H1 (cell line): ENCODE measurements around the gene CCDC121. TPM values are rescaled to one million over a fixed set of nuclear protein-coding genes. Genes with fewer than 3 reads are reported as not detected.

ENCODE experiments used
- BACH1 ChIP-seq: IDR thresholded peaks from 2 replicates; pipeline ENCODE4 v1.6.1; 2012; ENCODE audit warnings: low read length, improper control_type of control experiment
- BRCA1 ChIP-seq: IDR thresholded peaks from 2 replicates; pipeline ENCODE4 v1.6.1; 2012; ENCODE audit warnings: low read depth, low read length, improper control_type of control experiment
- CHD1 ChIP-seq: IDR thresholded peaks from 2 replicates; pipeline ENCODE4 v1.6.1; 2012; ENCODE audit warnings: low read depth, low read length, improper control_type of control experiment
- CHD2 ChIP-seq: IDR thresholded peaks from 2 replicates; pipeline ENCODE4 v1.6.1; 2012; ENCODE audit warnings: low read length, improper control_type of control experiment
- CTBP2 ChIP-seq: IDR thresholded peaks from 2 replicates; pipeline ENCODE4 v1.7.0; 2011; ENCODE audit warnings: borderline replicate concordance, mild to moderate bottlenecking, moderate library complexity, mixed read lengths, low read length; ENCODE audit not compliant: insufficient read depth, insufficient read length
- EP300 ChIP-seq, 2 experiments: IDR thresholded peaks; 1 replicate in 1 of 2; 2 replicates in 1 of 2; pipeline ENCODE4 v1.6.1; 2011 to 2012; ENCODE audit warnings: low read depth in 2 of 2, low read length in 2 of 2, mild to moderate bottlenecking in 2 of 2, borderline replicate concordance in 1 of 2, inconsistent platforms in 1 of 2, moderate library complexity in 1 of 2
- EZH2 ChIP-seq: fragments of 200-600 bp; sonication (generic); IDR thresholded peaks from 2 replicates; pipeline ENCODE4 v1.7.1; 2012; ENCODE audit warnings: low read depth, mild to moderate bottlenecking, moderate library complexity, low read length, inconsistent platforms; ENCODE audit not compliant: severe bottlenecking
- GTF2F1 ChIP-seq: IDR thresholded peaks from 2 replicates; pipeline ENCODE4 v1.6.1; 2012; ENCODE audit warnings: low read depth, low read length, improper control_type of control experiment, borderline replicate concordance
- JUND ChIP-seq: IDR thresholded peaks from 2 replicates; pipeline ENCODE4 v1.6.1; 2011; ENCODE audit warnings: mild to moderate bottlenecking, improper control_type of control experiment, low read length
- MAFK ChIP-seq: IDR thresholded peaks from 2 replicates; pipeline ENCODE4 v1.6.1; 2012; ENCODE audit warnings: low read depth, mild to moderate bottlenecking, improper control_type of control experiment, low read length
- NANOG ChIP-seq: IDR thresholded peaks from 2 replicates; pipeline ENCODE4 v1.6.1; 2011; ENCODE audit warnings: low read length, low read depth, mild to moderate bottlenecking, inconsistent platforms; ENCODE audit not compliant: insufficient read depth, poor library complexity, severe bottlenecking
- POLR2AphosphoS5 ChIP-seq: IDR thresholded peaks from 2 replicates; pipeline ENCODE4 v1.6.1; 2011; ENCODE audit warnings: low read depth, low read length
- RXRA ChIP-seq: IDR thresholded peaks from 2 replicates; pipeline ENCODE4 v1.6.1; 2011; ENCODE audit warnings: low read depth, mild to moderate bottlenecking, low read length, moderate library complexity; ENCODE audit not compliant: insufficient read depth
- SAP30 ChIP-seq: fragments of 300-600 bp; sonication (generic); IDR thresholded peaks from 2 replicates; pipeline ENCODE4 v1.7.1; 2012; ENCODE audit warnings: low read length, moderate library complexity, mild to moderate bottlenecking, inconsistent platforms; ENCODE audit not compliant: insufficient read depth, insufficient replicate concordance
- SIRT6 ChIP-seq: IDR thresholded peaks from one replicate; pipeline ENCODE4 v1.7.1; 2012; ENCODE audit warnings: low read length, inconsistent platforms
- SP2 ChIP-seq: IDR thresholded peaks from 2 replicates; pipeline ENCODE4 v1.6.1; 2012; ENCODE audit warnings: mild to moderate bottlenecking, low read length, inconsistent platforms
- SP4 ChIP-seq: IDR thresholded peaks from 2 replicates; pipeline ENCODE4 v1.6.1; 2012; ENCODE audit warnings: low read length, inconsistent platforms
- SRF ChIP-seq: IDR thresholded peaks from 2 replicates; pipeline ENCODE4 v1.6.1; 2011; ENCODE audit warnings: mild to moderate bottlenecking, low read depth, low read length, moderate library complexity
- SUZ12 ChIP-seq: fragments of 200-600 bp; sonication (generic); IDR thresholded peaks from 2 replicates; pipeline ENCODE4 v1.6.1; 2012; ENCODE audit warnings: mild to moderate bottlenecking, inconsistent platforms, low read length, moderate library complexity, mixed read lengths
- TAF1 ChIP-seq: IDR thresholded peaks from 2 replicates; pipeline ENCODE4 v1.6.1; 2011; ENCODE audit warnings: mild to moderate bottlenecking, low read depth, low read length
- TBP ChIP-seq: IDR thresholded peaks from 2 replicates; pipeline ENCODE4 v1.6.1; 2011; ENCODE audit warnings: low read depth, low read length, improper control_type of control experiment
- YY1 ChIP-seq: IDR thresholded peaks from 2 replicates; pipeline ENCODE4 v1.6.1; 2011; ENCODE audit warnings: low read depth, mild to moderate bottlenecking, low read length
- ZNF274 ChIP-seq: IDR thresholded peaks from 2 replicates; pipeline ENCODE4 v1.7.0; 2012; ENCODE audit warnings: low read length, borderline replicate concordance; ENCODE audit errors: extremely low read depth
- polyA plus RNA-seq, 7 experiments: library from polyadenylated mRNA; depleted of rRNA in 3 of 7; stranded (reverse) in 5 of 7; unstranded in 2 of 7; fragments of >200 nt in 5 of 7; fragments of 200-250 nt in 2 of 7; gene quantifications; 1 replicate in 5 of 7; 2 replicates in 1 of 7; 4 replicates in 1 of 7; pipeline versions ENCODE4 v1.2.1 to v1.2.3, GENCODE V29; 2011 to 2013; ENCODE audit warnings: missing spikeins in 2 of 7, mixed read lengths in 2 of 7
- total RNA-seq: library from RNA; stranded (reverse); fragmentation: NEBNext Ultra II Directional; extraction: Animal tissue kit (Norgen Biotek cat#: 25700); gene quantifications from 2 replicates; pipeline ENCODE4 v1.2.1, GENCODE V29; 2021
- TF ChIP-seq, protein P1 (sequence below): IDR thresholded peaks from 2 replicates; pipeline ENCODE4 v1.6.1; 2012; ENCODE audit warnings: inconsistent platforms

Gene CCDC121
- total and polyA plus RNA-seq, 2 of the 8 experiments (the other 6 are each of a cell fraction or from before 2014, with no cell fraction given): 0.68 to 1.5 TPM

DNA sequence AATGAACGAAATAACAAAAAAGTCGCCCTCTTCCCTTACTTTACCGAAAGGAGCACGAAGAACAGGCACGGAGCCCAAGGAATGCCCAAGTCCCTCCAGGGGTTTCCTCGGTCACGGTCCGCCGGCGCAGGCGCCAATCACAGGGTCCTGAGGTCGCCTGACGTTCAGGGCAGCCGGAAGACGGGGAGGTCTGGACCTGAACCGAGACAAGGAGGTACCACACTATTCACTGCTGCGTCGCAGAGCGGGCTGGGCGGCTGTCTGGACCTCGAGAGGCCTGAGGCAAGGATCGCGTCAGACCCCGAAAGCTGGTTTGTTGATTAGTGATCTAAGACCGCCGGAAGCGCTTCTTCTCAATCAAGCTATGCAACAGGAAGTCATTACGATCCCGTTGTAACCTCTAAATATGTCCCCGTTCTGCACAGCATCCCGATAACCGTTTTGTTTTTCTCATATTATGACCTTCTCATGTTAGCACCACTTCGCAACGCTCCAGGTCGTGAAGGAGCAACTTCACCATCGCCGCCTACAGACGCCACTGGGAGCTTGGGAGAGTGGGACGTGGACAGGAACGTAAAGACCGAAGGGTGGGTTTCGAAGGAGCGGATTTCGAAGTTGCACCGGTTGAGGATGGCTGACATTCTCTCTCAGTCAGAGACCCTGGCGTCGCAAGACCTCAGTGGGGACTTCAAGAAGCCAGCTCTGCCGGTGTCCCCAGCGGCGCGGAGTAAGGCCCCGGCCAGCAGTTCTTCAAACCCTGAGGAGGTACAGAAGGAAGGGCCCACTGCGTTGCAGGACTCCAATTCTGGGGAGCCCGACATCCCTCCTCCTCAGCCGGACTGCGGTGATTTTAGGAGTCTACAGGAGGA lies 34.7 kb upstream of the CCDC121 start, which contains the start of the genes SLC4A1AP and SUPT7L (continued):
- TF ChIP-seq, protein P1, sequence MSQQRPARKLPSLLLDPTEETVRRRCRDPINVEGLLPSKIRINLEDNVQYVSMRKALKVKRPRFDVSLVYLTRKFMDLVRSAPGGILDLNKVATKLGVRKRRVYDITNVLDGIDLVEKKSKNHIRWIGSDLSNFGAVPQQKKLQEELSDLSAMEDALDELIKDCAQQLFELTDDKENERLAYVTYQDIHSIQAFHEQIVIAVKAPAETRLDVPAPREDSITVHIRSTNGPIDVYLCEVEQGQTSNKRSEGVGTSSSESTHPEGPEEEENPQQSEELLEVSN: no peak
- TF ChIP-seq MAFK (no peak), EP300 (IDR thresholded peaks at IDR 0.05; ENCODE audit: borderline replicate concordance in 1 of 2, low read depth in 2 of 2, low read length in 2 of 2) (no peak), SP4 (peak; percentile 89; the same call in 1 of the 2 replicates), SUZ12 (no peak), SAP30 (no peak), RXRA (no peak), SIRT6 (no peak), EZH2 (no peak), SRF (peak; percentile 38; the same call in 1 of the 2 replicates), JUND (peak; percentile 48; the same call in 1 of the 2 replicates), CHD2 (no peak; the same call in 1 of the 2 replicates), CHD1 (no peak), ZNF274 (no peak), SP2 (no peak), BACH1 (no peak), TAF1 (peak; percentile 96), CTBP2 (peak; percentile 59), POLR2AphosphoS5 (no peak; the same call in none of the 2 replicates), NANOG (no peak), GTF2F1 (peak; percentile 9; the same call in 1 of the 2 replicates), TBP (peak; percentile 91), BRCA1 (no peak), YY1 (peak; percentile 95)
